ENCODE data around the gene TCF4. TPM values are rescaled to one million over a fixed set of nuclear protein-coding genes. Genes with fewer than 3 reads are reported as not detected.

The TCF4 gene
- total and polyA plus RNA-seq, 4 donors: 4.3 to 15.3 (median 11.5) TPM

DNA sequence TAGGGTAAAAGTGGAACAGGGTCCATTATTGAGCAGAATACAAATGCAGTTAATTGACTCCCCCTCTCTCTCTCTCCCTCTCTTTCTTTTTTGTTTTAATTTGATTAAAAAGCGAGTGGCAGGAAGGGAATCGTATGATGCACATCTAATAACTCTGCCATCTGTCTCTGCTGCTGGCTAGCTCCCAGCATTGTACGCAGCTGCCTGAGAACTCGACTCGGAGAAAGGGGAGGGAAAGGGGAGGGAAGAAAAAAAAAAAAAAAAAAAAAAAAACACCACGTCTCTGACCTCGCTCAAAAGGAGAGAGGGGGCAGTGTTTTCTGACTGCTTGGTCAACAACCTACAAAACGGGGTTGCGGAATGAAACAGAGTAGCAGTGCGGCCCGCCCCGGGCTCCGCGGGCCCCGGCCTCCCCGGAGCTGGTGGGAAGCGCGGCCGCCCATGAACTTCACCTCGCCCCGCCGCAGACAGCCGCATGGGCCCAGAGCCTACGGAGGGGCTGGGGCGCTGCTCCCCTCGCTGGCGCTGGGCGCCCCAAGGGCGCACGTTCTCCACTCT is 265.7 kb downstream of the TCF4 start:
- Histone ChIP-seq H3K27ac (ENCODE audit: low read depth in 1 of 2, low read length in 2 of 2) (peak overlapping the region; percentile 53 to 82), H3K36me3 (ENCODE audit: control insufficient read depth in 4 of 4, insufficient read depth in 3 of 4, low read depth in 1 of 4, low read length in 3 of 4) (no peaks in the 10 kb centered on the region), H3K9me3 (ENCODE audit: control insufficient read depth in 4 of 4, low read length in 3 of 4) (no peaks in the 10 kb centered on the region), H3K4me3 (ENCODE audit: low read depth in 1 of 3, low read length in 3 of 3) (peak overlapping the region in 2 of 3 donors; percentile 12 to 20), H3K27me3 (ENCODE audit: control insufficient read depth in 4 of 4, insufficient read depth in 4 of 4, low read length in 3 of 4) (peaks cover 0 to 3% (median 0%) of the 10 kb centered on the region in 4 donors), H3K4me1 (ENCODE audit: control insufficient read depth in 4 of 4, insufficient read depth in 4 of 4, low read length in 3 of 4) (peaks cover 0 to 5% (median under 1%) of the 10 kb centered on the region in 4 donors), H3K9ac (ENCODE audit: low read depth in 1 of 2, low read length in 2 of 2) (peak overlapping the region in 1 of 2 donors; percentile 69)
- WGBS: 8% methylated on average over 30 of the region's 30 CpGs
- DNase-seq (ENCODE audit: low spot score): peak; percentile 50
- TF ChIP-seq SP1 (IDR thresholded peaks at IDR 0.05) (peak; percentile 13), RXRA (IDR thresholded peaks at IDR 0.05) (peak; percentile 66 to 71), YY1 (IDR thresholded peaks at IDR 0.05) (no peak)

DNA sequence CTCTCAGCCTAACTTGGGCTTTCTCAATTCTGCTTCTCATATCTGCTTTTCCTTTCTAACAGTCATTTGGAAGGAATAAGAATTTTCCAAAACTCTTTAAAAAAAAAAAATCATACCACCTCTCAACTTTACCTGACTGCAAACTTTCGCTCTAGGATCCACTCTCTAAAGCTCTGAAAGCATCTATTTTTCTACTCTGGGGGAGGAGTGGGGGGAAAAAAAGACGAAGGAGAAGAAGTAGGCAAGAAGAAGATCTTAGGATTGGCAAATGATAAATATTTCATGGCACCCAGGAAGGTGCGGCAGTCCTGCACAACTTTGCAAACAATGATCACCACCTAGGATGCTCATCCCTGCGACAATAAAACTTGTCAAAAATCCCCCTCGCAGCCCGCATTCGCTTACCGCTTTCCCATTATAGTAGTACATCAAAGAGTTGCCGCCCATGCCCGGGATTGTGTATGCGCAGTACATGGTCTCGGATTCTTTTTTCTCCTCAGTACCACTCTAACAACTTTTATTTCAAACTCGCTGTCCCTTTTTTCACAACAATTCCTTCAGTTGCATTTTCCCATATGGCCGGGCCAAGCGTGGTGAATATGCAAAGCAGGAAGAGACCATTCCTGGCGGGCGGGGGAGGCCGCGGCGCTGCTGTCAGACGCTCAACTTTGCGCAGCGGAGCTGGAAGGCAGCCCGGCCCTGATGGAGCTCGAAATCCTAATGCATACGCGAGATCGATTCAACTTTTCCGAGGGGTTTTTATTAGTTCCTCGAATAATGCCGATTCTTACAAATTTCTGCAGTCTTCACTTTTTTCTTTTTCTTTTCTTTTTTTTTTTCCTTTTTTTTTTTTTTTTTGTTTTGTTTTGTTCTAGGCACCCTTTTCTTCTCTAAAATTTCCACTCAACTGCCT is 266.5 kb downstream of the TCF4 start:
- Histone ChIP-seq H3K9ac (ENCODE audit: low read depth in 1 of 2, low read length in 2 of 2) (peak overlapping the region in 1 of 2 donors; percentile 69), H3K27ac (ENCODE audit: low read depth in 1 of 2, low read length in 2 of 2) (peak overlapping the region; percentile 53 to 82)
- WGBS: 11% methylated on average over 31 of the region's 31 CpGs

DNA sequence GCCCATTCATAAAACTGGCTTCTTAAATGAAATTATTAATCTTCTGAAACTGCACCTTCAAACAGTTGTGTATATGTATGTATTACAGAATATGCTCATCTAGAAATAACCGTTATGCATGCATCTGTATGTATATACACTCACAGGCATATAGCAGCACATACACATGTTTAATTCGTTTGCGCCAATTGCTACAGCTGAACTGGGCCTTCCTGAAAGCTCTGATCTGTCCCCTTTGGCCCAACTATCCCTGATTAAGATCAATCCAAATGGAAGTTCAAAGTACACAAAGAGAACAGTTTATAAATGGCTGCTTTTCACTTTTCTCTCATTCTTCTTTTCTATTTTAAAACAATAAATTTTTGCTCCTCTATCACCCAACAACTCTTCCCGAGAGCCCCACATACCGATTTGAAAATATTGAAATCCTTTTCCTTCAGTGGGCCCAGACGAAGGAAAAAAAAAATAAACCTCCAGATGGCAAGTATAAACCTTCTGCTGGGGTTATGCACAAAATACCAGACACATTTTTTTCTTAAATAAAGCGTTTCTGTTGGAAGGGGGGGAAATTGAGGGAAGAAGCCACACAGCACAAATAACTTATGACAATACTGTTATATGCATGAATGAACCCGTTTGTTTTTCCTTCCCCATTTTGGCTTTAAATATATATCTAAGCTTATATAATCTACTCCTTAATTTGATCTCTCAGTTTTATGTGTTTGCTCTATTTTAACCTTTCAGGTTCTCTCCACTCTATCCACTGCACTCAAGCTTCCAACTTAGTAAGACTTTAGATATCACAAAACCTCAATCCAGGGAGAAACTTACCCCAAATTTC is 267.3 kb downstream of the TCF4 start:
- H3K4me3 ChIP-seq (ENCODE audit: low read depth in 1 of 3, low read length in 3 of 3): peak overlapping the region in 1 of 3 donors; percentile 31
- H3K27ac ChIP-seq (ENCODE audit: low read depth in 1 of 2, low read length in 2 of 2): peak overlapping the region; percentile 42 to 61
- no peak for TF ChIP-seq FOXA2 (IDR thresholded peaks at IDR 0.05)
- TF ChIP-seq YY1 (IDR thresholded peaks at IDR 0.05): peak; percentile 12
- peak overlapping the region in 1 of 2 donors; percentile 69 for H3K9ac ChIP-seq (ENCODE audit: low read depth in 1 of 2, low read length in 2 of 2)
- no peaks in the 10 kb centered on the region for H3K36me3 ChIP-seq (ENCODE audit: control insufficient read depth in 4 of 4, insufficient read depth in 3 of 4, low read depth in 1 of 4, low read length in 3 of 4)
- peaks cover 0 to 4% (median 2%) of the 10 kb centered on the region in 4 donors for H3K27me3 ChIP-seq (ENCODE audit: control insufficient read depth in 4 of 4, insufficient read depth in 4 of 4, low read length in 3 of 4)
- peaks cover 0 to 5% (median 1%) of the 10 kb centered on the region in 4 donors for H3K4me1 ChIP-seq (ENCODE audit: control insufficient read depth in 4 of 4, insufficient read depth in 4 of 4, low read length in 3 of 4)
- DNase-seq (ENCODE audit: low spot score): no peak
- 63% methylated on average over 8 of the region's 8 CpGs for WGBS
- H3K9me3 ChIP-seq (ENCODE audit: control insufficient read depth in 4 of 4, low read length in 3 of 4): no peaks in the 10 kb centered on the region

More for the DNA sequence above, 266.5 kb downstream of the TCF4 start:
- Histone ChIP-seq H3K27me3 (ENCODE audit: control insufficient read depth in 4 of 4, insufficient read depth in 4 of 4, low read length in 3 of 4) (peaks cover 0 to 3% (median 0%) of the 10 kb centered on the region in 4 donors), H3K4me1 (ENCODE audit: control insufficient read depth in 4 of 4, insufficient read depth in 4 of 4, low read length in 3 of 4) (peaks cover 0 to 5% (median 1%) of the 10 kb centered on the region in 4 donors), H3K4me3 (ENCODE audit: low read depth in 1 of 3, low read length in 3 of 3) (peak overlapping the region; percentile 12 to 21 (median 20)), H3K9me3 (ENCODE audit: control insufficient read depth in 4 of 4, low read length in 3 of 4) (no peaks in the 10 kb centered on the region), H3K36me3 (ENCODE audit: control insufficient read depth in 4 of 4, insufficient read depth in 3 of 4, low read depth in 1 of 4, low read length in 3 of 4) (no peaks in the 10 kb centered on the region)
- TF ChIP-seq FOXA1 (IDR thresholded peaks at IDR 0.05): no peak
- TF ChIP-seq, protein P1, sequence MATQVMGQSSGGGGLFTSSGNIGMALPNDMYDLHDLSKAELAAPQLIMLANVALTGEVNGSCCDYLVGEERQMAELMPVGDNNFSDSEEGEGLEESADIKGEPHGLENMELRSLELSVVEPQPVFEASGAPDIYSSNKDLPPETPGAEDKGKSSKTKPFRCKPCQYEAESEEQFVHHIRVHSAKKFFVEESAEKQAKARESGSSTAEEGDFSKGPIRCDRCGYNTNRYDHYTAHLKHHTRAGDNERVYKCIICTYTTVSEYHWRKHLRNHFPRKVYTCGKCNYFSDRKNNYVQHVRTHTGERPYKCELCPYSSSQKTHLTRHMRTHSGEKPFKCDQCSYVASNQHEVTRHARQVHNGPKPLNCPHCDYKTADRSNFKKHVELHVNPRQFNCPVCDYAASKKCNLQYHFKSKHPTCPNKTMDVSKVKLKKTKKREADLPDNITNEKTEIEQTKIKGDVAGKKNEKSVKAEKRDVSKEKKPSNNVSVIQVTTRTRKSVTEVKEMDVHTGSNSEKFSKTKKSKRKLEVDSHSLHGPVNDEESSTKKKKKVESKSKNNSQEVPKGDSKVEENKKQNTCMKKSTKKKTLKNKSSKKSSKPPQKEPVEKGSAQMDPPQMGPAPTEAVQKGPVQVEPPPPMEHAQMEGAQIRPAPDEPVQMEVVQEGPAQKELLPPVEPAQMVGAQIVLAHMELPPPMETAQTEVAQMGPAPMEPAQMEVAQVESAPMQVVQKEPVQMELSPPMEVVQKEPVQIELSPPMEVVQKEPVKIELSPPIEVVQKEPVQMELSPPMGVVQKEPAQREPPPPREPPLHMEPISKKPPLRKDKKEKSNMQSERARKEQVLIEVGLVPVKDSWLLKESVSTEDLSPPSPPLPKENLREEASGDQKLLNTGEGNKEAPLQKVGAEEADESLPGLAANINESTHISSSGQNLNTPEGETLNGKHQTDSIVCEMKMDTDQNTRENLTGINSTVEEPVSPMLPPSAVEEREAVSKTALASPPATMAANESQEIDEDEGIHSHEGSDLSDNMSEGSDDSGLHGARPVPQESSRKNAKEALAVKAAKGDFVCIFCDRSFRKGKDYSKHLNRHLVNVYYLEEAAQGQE (IDR thresholded peaks at IDR 0.05): peak; percentile 20
- TF ChIP-seq, protein P2, sequence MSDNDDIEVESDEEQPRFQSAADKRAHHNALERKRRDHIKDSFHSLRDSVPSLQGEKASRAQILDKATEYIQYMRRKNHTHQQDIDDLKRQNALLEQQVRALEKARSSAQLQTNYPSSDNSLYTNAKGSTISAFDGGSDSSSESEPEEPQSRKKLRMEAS (IDR thresholded peaks at IDR 0.05): peak; percentile 15
- DNase-seq (ENCODE audit: low spot score): peak; percentile 77
